GM19099 (cell line): Measurements from ENCODE around the gene CFAP77.
A peak's percentile ranks its signal among the peaks of the same experiment; 100 is the strongest.

Experiments used
- POLR2A ChIP-seq: IDR thresholded peaks from 3 replicates; pipeline ENCODE4 v1.6.1; 2011; ENCODE audit warnings: low read depth; ENCODE audit not compliant: insufficient read length; ENCODE audit errors: extremely low read depth

Gene CFAP77

GRCh38 chr9:132409828-132410528 is at the start of gene CFAP77:
Gene CFAP77, plus strand, starts transcription at chr9:132410211. Its CDS starts 61 bp downstream, at chr9:132410272.
- TF ChIP-seq POLR2A, result no peak

GRCh38 chr9:132364068-132364467 is 45.9 kb upstream of the CFAP77 start:
- no peak for TF ChIP-seq POLR2A

GRCh38 chr9:132365986-132366385 is 44.0 kb upstream of the CFAP77 start:
- no peak for TF ChIP-seq POLR2A

- TF ChIP-seq POLR2A, result no peak
Measured at GRCh38 chr9:132366481-132366880, 43.5 kb upstream of the CFAP77 start.

- no peak for TF ChIP-seq POLR2A
Measured at GRCh38 chr9:132367613-132368313, 42.2 kb upstream of the CFAP77 start.

GRCh38 chr9:132369421-132369820 is 40.6 kb upstream of the CFAP77 start:
- TF ChIP-seq POLR2A, result no peak

- TF ChIP-seq POLR2A, result no peak
Measured at GRCh38 chr9:132370592-132370991, 39.4 kb upstream of the CFAP77 start.

GRCh38 chr9:132372177-132373095 is 37.6 kb upstream of the CFAP77 start:
- TF ChIP-seq POLR2A, result no peak

GRCh38 chr9:132381966-132382541 is 28.0 kb upstream of the CFAP77 start:
- peak; percentile 39 for TF ChIP-seq POLR2A

GRCh38 chr9:132383462-132383883 is 26.5 kb upstream of the CFAP77 start:
- peak; percentile 60 for TF ChIP-seq POLR2A

GRCh38 chr9:132384376-132384775 is 25.6 kb upstream of the CFAP77 start:
- TF ChIP-seq POLR2A, result no peak

- no peak for TF ChIP-seq POLR2A
Measured at GRCh38 chr9:132387133-132387532, 22.9 kb upstream of the CFAP77 start.

- TF ChIP-seq POLR2A, result no peak
Measured at GRCh38 chr9:132390966-132391365, 19.0 kb upstream of the CFAP77 start.

GRCh38 chr9:132391449-132391848 is 18.6 kb upstream of the CFAP77 start:
- no peak for TF ChIP-seq POLR2A

- TF ChIP-seq POLR2A, result no peak
Measured at GRCh38 chr9:132395560-132395959, 14.5 kb upstream of the CFAP77 start.
